Measurements from ENCODE around the gene SHKBP1. TPM values are rescaled to one million over a fixed set of nuclear protein-coding genes. Genes with fewer than 3 reads are reported as not detected.

The SHKBP1 gene
- total and polyA plus RNA-seq, 2 experiments from 2014 or later = 36.3 to 62.2 TPM

DNA sequence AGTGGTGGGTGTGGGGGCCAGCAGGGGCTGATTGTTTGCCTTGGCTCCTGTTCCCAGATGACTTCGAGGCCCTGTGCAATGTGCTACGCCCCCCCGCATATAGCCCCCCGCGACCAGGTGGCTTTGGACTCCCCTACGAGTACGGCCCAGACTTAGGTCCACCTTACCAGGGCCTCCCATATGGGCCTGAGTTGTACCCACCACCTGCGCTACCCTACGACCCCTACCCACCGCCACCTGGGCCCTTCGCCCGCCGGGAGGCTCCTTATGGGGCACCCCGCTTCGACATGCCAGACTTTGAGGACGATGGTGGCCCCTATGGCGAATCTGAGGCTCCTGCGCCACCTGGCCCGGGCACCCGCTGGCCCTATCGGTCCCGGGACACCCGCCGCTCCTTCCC is 50.2 kb downstream of the SHKBP1 start:
- 95 to 96% methylated on average over 22 to 24 of the region's 24 CpGs for WGBS, 2 experiments (ENCODE audit: low coverage in 1 of 2, low lambda C conversion rate in 2 of 2, missing lambda C conversion rate in 2 of 2)
- Histone ChIP-seq H3K27me3 (replicated peaks; ENCODE audit: insufficient read depth) (no peaks in the 10 kb centered on the region), H3K4me2 (ENCODE audit: unreplicated experiment) (no peak overlapping the region), H3K9ac (no peak overlapping the region), H3K36me3 (ENCODE audit: low read depth) (no peaks in the 10 kb centered on the region; the same call in 1 of the 2 replicates), H3K4me3 (no peak overlapping the region), H3K9me3 (ENCODE audit: low read depth) (no peaks in the 10 kb centered on the region), H2AFZ (no peak overlapping the region), H3K9me2 (ENCODE audit: insufficient read depth) (no peaks in the 10 kb centered on the region), H3K79me2 (ENCODE audit: insufficient read depth) (no peaks in the 10 kb centered on the region), H3K27ac (no peak overlapping the region), H3F3A (ENCODE audit: insufficient read depth) (0 out of 2 replicates have a peak, but pooled peaks cover 13% of the 10 kb centered on the region), H4K20me1 (ENCODE audit: insufficient read depth) (no peaks in the 10 kb centered on the region), H3K4me1 (ENCODE audit: insufficient read depth) (no peaks in the 10 kb centered on the region)
- no peak for TF ChIP-seq EZH2 (IDR thresholded peaks at IDR 0.05; ENCODE audit: insufficient read depth, poor library complexity, severe bottlenecking)
- TF ChIP-seq EZH2phosphoT487 (IDR thresholded peaks at IDR 0.05; ENCODE audit: insufficient read depth, low read depth) = no peak
- no peak for DNase-seq
- in situ Hi-C loops (cut with MboI) = no loop called here

DNA sequence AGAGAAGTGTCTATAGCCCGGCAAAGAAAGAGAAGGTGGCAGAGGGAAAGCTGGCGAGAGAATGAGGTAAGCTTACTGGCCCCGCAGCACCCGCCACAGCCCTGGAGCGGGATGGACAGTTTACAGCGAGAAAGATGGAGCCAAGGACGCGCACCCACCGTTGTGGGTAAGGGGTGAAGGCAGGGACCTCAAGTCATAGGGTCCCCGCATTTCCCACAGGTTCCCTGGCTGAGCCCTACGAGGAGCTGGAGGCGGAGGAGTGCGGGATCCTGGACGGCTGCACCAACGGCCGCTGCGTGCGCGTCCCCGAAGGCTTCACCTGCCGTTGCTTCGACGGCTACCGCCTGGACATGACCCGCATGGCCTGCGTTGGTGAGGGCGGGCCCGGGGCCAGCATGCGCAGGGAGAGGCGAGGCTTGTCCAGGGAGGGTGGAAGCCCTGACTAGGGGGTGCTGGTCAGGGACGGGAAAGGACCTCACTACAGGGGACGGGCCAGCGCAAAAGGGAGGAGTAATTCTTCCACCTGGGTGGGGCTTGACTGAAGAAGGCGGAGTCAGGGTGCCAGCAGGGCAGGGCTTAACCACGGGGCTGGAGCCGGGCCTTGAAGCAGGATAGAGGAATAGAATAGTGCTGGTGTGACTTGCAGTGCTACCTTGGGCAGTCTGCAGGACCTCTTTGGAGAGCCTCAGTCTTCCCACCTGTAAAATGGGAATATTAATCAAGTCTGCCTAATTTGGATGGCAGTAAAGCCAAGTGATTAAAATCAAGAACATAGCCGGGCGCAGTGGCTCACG is 51.0 kb downstream of the SHKBP1 start:
- H3K4me3 ChIP-seq = no peak overlapping the region
- H3K9me3 ChIP-seq (ENCODE audit: low read depth) = no peaks in the 10 kb centered on the region
- no peak overlapping the region for H2AFZ ChIP-seq
- WGBS, 2 experiments (ENCODE audit: low coverage in 1 of 2, low lambda C conversion rate in 2 of 2, missing lambda C conversion rate in 2 of 2) = 94 to 95% methylated on average over 38 to 39 of the region's 39 CpGs
- peaks cover 20% of the 10 kb centered on the region for H3F3A ChIP-seq (ENCODE audit: insufficient read depth)
- H3K4me1 ChIP-seq (ENCODE audit: insufficient read depth) = no peaks in the 10 kb centered on the region
- H3K36me3 ChIP-seq (ENCODE audit: low read depth) = no peaks in the 10 kb centered on the region; the same call in 1 of the 2 replicates
- in situ Hi-C loops (cut with MboI) = no loop called here
- no peak overlapping the region for H3K4me2 ChIP-seq (ENCODE audit: unreplicated experiment)
- no peaks in the 10 kb centered on the region for H4K20me1 ChIP-seq (ENCODE audit: insufficient read depth)
- H3K9ac ChIP-seq = no peak overlapping the region
- TF ChIP-seq EZH2 (IDR thresholded peaks at IDR 0.05; ENCODE audit: insufficient read depth, poor library complexity, severe bottlenecking) = no peak
- TF ChIP-seq EZH2phosphoT487 (IDR thresholded peaks at IDR 0.05; ENCODE audit: insufficient read depth, low read depth) = no peak
- no peaks in the 10 kb centered on the region for H3K79me2 ChIP-seq (ENCODE audit: insufficient read depth)
- no peak overlapping the region for H3K27ac ChIP-seq
- no peak for DNase-seq
- no peaks in the 10 kb centered on the region for H3K9me2 ChIP-seq (ENCODE audit: insufficient read depth)
- no peaks in the 10 kb centered on the region for H3K27me3 ChIP-seq (replicated peaks; ENCODE audit: insufficient read depth)

DNA sequence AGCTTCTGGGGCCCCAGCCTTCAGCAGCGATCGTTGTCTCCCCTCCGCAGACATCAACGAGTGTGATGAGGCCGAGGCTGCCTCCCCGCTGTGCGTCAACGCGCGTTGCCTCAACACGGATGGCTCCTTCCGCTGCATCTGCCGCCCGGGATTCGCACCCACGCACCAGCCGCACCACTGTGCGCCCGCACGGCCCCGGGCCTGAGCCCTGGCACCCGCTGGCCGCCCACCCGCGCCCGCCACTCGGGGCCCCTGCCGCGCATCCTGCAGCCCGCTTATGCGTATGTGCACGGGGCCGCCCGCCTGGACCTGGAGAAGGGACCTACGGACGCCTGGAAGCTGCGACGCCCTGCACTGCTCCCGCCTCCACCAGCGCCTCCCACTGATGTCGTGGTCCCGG is 52.7 kb downstream of the SHKBP1 start:
- Histone ChIP-seq H3F3A (ENCODE audit: insufficient read depth) (peaks cover 34% of the 10 kb centered on the region), H3K79me2 (ENCODE audit: insufficient read depth) (no peaks in the 10 kb centered on the region), H3K9me3 (ENCODE audit: low read depth) (no peaks in the 10 kb centered on the region), H3K36me3 (ENCODE audit: low read depth) (no peaks in the 10 kb centered on the region; the same call in 1 of the 2 replicates), H2AFZ (no peak overlapping the region), H3K9me2 (ENCODE audit: insufficient read depth) (no peaks in the 10 kb centered on the region), H3K27ac (no peak overlapping the region), H4K20me1 (ENCODE audit: insufficient read depth) (no peaks in the 10 kb centered on the region), H3K4me3 (no peak overlapping the region), H3K4me1 (ENCODE audit: insufficient read depth) (peaks cover 15% of the 10 kb centered on the region), H3K4me2 (ENCODE audit: unreplicated experiment) (no peak overlapping the region), H3K9ac (no peak overlapping the region), H3K27me3 (replicated peaks; ENCODE audit: insufficient read depth) (no peaks in the 10 kb centered on the region)
- WGBS, 2 experiments (ENCODE audit: low coverage in 1 of 2, low lambda C conversion rate in 2 of 2, missing lambda C conversion rate in 2 of 2) = 94 to 96% methylated on average over 40 to 42 of the region's 42 CpGs
- DNase-seq = no peak
- in situ Hi-C loops (cut with MboI) = no loop called here
- TF ChIP-seq EZH2phosphoT487 (IDR thresholded peaks at IDR 0.05; ENCODE audit: insufficient read depth, low read depth) = no peak
- no peak for TF ChIP-seq EZH2 (IDR thresholded peaks at IDR 0.05; ENCODE audit: insufficient read depth, poor library complexity, severe bottlenecking)

DNA sequence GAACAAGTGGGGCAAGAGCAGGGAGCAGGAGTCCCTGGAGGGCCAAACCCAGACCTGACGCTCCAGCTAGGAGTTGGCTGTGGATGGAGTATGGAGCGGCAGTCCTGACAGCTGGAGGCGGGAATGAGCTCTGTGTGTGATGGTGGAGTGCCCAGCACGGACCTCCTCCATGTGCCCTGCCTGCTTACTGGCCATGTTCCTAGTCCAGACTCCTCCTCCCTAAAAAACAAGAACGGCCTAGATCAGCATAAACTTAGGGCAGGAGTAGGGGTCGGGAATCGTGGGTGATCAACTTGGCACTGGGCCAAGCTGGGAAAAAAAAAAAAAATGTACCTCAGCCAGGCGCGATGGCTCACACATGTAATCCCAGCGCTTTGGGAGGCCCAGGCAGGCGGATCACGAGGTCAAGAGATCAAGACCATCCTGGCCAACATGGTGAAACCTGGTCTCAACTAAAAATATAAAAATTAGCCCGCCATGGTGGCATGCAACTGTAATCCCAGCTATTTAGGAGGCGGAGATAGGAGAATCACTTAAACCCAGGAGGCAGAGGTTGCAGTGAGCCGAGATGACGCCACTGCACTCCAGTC is 54.0 kb downstream of the SHKBP1 start:
- no peaks in the 10 kb centered on the region for H3K9me3 ChIP-seq (ENCODE audit: low read depth)
- H3K4me3 ChIP-seq = no peak overlapping the region
- no peak for DNase-seq
- H3K9me2 ChIP-seq (ENCODE audit: insufficient read depth) = no peaks in the 10 kb centered on the region
- no peak overlapping the region for H3K4me2 ChIP-seq (ENCODE audit: unreplicated experiment)
- in situ Hi-C loops (cut with MboI) = no loop called here
- no peak for TF ChIP-seq EZH2phosphoT487 (IDR thresholded peaks at IDR 0.05; ENCODE audit: insufficient read depth, low read depth)
- no peak for TF ChIP-seq EZH2 (IDR thresholded peaks at IDR 0.05; ENCODE audit: insufficient read depth, poor library complexity, severe bottlenecking)
- no peak overlapping the region for H3K27ac ChIP-seq
- WGBS, 2 experiments (ENCODE audit: low coverage in 1 of 2, low lambda C conversion rate in 2 of 2, missing lambda C conversion rate in 2 of 2) = 66 to 69% methylated on average over 16 of the region's 16 CpGs
- no peaks in the 10 kb centered on the region; the same call in 1 of the 2 replicates for H3K36me3 ChIP-seq (ENCODE audit: low read depth)
- no peaks in the 10 kb centered on the region for H4K20me1 ChIP-seq (ENCODE audit: insufficient read depth)
- H3K27me3 ChIP-seq (replicated peaks; ENCODE audit: insufficient read depth) = no peaks in the 10 kb centered on the region
- H3K4me1 ChIP-seq (ENCODE audit: insufficient read depth) = peaks cover 15% of the 10 kb centered on the region
- H3K9ac ChIP-seq = no peak overlapping the region
- H3F3A ChIP-seq (ENCODE audit: insufficient read depth) = peaks cover 34% of the 10 kb centered on the region
- H2AFZ ChIP-seq = no peak overlapping the region
- H3K79me2 ChIP-seq (ENCODE audit: insufficient read depth) = no peaks in the 10 kb centered on the region

All from GM23248 (cell line).